Sciatic nerve (tissue), 2 donors: ENCODE results near the gene ATE1. TPM values are rescaled to one million over a fixed set of nuclear protein-coding genes. Genes with fewer than 3 reads are reported as not detected.
A peak's percentile ranks its signal among the peaks of the same experiment; 100 is the strongest.

Experiments
- ATAC-seq: fragments of 200-7000 bp; cut with Tn5 transposase; one replicate; pipeline ENCODE4 v1.9.1; 2020; ENCODE audit warnings: mild to moderate bottlenecking, moderate library complexity
- DNase-seq: peaks from one replicate; pipeline ENCODE4 v3.0.0-alpha.2; 2020; ENCODE audit warnings: low spot score
- intact Hi-C: fragments of 100-400 bp; cut with DNase I; formaldehyde crosslinking; loops from one replicate; pipeline ENCODE4 v1.14.2; 2022
- total RNA-seq: library from RNA; stranded (reverse); fragmentation: NEBNext Ultra II Directional; extraction: Animal tissue kit (Norgen Biotek cat#: 25700); gene quantifications from one replicate; pipeline ENCODE4 v1.2.1, GENCODE V29; 2021
- donor health status: DM: no; HTN: no; CAD: no.
- donor health status: DM: no; HTN: no; CAD: no.

The ATE1 gene
- total RNA-seq, 1 donor from 2014 or later = 38.5 TPM

GRCh38 chr10:121812031-121812430 lies 115.8 kb downstream of the ATE1 start:
- no peak for DNase-seq
- intact Hi-C loops = no loop called here
- no peak for ATAC-seq

DNA sequence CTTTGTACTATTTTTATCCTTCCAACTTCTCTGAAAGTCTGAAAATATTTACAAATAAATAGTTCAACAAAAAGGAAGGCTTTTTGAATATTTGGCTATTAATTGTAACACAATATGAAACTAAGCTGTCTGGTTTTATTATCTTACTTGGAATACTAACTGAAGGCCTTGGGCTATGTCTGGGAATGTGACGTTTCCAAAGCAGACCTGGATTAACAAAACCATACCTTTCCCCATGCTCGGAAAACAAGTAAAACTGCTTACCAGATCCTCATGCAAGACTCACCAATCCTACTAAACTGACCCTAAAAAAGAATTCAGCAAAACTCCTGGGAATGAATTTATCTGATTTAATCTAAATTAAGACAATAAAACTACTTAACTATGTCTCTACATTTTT lies 116.4 kb downstream of the ATE1 start:
- ATAC-seq = no peak
- DNase-seq = no peak
- intact Hi-C loops = no loop called here

GRCh38 chr10:121808835-121809234 lies 119.0 kb downstream of the ATE1 start:
- intact Hi-C loops = no loop called here
- DNase-seq (no peak), ATAC-seq (no peak)

GRCh38 chr10:121804460-121804859 lies 123.4 kb downstream of the ATE1 start:
- ATAC-seq (no peak), DNase-seq (no peak)
- intact Hi-C loops = no loop called here

- no peak for ATAC-seq
- intact Hi-C loops = no loop called here
- DNase-seq = no peak
Measured at GRCh38 chr10:121803611-121804010, 124.2 kb downstream of the ATE1 start.

DNA sequence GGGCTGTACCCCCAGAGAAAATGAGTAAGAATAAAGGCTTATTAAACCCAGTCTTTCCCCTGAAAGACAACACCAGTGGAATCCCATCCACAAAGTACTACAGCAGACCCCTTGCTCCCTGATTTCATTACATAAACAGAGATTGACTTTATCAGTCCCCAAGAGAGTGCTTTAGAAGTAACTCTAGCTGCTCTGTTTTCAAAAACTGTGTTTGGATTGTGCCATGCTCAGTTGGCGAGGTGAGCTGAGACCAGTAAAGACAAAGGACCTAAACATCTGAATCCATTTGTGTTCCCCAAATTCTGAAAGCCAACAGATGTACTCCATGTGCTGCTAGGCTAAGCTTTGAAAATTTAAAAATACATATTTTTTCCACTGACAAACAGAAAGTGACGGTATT lies 127.0 kb downstream of the ATE1 start:
- DNase-seq = no peak
- intact Hi-C loops = no loop called here

DNA sequence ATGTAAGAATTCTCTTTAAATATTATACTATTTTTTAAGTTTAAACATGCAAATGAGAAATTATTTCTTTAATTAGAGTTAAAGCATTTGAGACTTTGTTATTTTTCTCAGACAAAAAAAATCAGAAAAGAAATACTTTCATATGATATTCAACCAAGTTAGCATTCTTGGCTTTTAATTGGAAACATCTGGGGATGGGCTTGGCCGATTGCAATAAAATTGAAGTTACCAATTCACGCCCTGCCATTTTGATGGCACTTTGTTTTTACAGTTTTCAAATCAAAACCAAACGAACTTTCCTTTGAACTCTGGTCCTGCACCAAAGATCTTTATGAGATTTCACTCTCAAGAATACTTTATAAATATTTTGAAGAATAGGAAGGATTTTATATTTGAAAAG lies 127.7 kb downstream of the ATE1 start:
- intact Hi-C loops = no loop called here
- ATAC-seq (no peak), DNase-seq (no peak)

More for the DNA sequence above, 127.0 kb downstream of the ATE1 start:
- ATAC-seq = peak; percentile 51

DNA sequence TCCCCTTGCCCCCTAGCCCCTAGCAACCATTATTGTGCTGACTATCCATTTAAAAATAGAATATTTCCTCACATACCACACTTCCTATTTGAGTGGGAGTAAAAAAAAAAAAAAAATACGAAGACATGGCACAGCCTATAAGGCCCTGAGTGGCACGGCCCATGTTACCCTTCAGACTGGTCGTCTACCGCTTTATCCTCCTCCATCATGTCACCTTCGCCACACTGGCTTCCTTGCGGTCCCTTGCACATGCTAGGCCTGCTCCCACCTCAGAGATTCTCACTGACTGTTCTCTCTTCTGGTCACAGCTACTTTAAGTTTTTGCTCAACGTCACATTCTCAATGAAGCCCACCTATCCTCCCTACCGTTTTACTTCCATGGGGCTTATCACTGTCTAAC lies 130.3 kb downstream of the ATE1 start:
- no peak for ATAC-seq
- no peak for DNase-seq
- intact Hi-C loops = no loop called here

DNA sequence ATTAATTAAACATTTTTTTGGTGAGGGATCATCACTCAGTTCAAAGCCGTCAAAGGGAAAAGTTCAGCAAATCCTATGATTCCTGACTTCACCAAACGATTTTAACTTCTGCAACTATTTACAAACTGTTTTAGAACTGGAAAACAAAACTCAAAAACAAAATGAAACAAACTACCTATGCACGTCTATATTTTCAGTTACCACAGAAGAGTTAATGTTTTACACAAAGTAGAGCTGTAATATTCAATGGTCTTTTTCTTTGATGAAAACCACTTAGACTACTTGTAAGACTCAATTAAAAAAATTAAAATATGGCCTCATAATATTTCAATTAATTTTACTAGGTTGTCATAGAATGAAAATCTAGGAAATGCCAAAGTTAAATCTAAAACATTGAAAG lies 131.5 kb downstream of the ATE1 start:
- intact Hi-C loops = no loop called here
- no peak for DNase-seq
- no peak for ATAC-seq

DNA sequence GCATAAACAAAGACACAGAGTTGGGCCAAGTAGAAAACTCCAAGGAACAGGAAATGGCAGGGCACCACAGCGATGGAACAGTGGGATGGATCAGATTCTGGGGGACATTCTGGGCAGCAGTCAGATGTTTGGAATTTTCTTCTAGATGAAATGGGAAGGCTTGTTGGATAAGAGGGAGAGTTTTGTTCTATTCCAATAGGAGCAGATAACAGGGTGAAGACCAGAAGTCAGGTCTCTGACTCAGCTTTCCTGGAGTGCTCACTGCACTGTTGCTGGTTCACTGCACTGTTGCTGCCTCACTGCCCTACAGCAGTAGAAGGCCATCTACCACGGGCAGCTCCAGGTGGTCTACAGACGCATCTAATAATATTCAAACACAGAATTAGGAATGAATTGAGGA lies 135.6 kb downstream of the ATE1 start:
- ATAC-seq = no peak
- no peak for DNase-seq
- intact Hi-C loops = no loop called here

DNA sequence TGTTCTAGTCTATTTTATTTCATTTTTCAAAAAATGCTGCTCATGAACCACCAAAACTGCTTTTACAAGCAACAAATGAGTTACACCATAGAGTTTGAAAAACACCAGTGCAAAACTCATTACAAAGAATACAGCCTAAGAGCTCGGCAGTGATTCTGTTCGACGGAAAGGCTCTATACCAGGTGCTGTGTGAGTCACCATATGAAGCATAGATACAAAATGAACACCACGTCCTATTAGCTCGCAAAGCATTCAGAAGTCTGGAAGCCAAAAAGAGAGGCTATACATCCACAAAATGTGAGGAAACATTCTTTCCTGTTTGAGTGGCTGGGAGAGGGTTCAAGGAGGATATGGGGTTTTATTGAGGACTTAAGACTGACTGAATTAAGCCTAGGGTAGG lies 136.1 kb downstream of the ATE1 start:
- ATAC-seq = no peak
- intact Hi-C loops = no loop called here
- DNase-seq = no peak

GRCh38 chr10:121788717-121789116 lies 139.1 kb downstream of the ATE1 start:
- no peak for ATAC-seq

GRCh38 chr10:121788115-121788514 lies 139.7 kb downstream of the ATE1 start:
- intact Hi-C loops = no loop called here
- no peak for ATAC-seq
- no peak for DNase-seq

More at GRCh38 chr10:121788717-121789116, 139.1 kb downstream of the ATE1 start:
- DNase-seq = no peak
- intact Hi-C loops = no loop called here

DNA sequence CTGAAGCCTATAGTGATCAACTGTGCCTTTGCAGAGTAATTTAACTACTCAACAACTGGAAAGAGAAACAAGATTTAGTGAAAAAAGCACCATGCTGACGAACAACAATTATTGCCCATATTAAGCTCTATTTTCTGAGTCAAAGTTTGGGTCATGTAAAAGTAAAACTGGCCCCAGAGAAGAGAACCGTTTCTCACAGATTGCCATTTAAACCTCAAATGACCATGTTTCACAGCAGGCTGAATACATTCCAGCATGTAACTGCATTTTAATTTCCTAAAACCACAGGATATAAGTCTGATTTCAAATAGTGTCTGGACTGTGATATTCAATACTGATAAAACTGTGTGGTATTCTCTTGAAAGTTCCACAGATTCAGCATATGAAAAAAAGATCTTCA lies 140.7 kb downstream of the ATE1 start:
- no peak for DNase-seq
- intact Hi-C loops = no loop called here
- ATAC-seq = no peak

GRCh38 chr10:121783782-121784372 lies 144.0 kb downstream of the ATE1 start:
- intact Hi-C loops = no loop called here
- no peak for ATAC-seq
- no peak for DNase-seq

DNA sequence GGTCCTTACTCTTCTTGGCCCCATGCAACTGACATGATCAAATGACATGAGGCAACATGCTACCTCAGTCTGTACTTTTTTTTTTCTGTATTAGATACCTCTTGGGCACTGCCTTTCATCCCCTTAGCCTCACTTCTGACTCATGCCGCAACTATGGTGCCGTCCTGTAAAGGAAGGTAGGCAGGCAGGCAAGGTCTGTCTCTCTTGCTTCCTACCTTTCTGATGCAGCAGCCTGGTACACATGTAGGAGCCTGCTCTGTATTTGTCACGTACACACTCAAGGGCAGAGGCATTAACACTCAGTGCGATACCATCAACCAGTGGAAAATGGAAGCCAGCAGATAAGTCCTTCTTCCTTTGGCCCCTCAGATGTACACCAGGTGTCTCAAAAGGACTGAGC lies 146.7 kb downstream of the ATE1 start:
- intact Hi-C loops = no loop called here
- DNase-seq (no peak), ATAC-seq (no peak)

GRCh38 chr10:121774813-121775212 lies 153.0 kb downstream of the ATE1 start:
- ATAC-seq (no peak), DNase-seq (no peak)
- intact Hi-C loops = no loop called here

DNA sequence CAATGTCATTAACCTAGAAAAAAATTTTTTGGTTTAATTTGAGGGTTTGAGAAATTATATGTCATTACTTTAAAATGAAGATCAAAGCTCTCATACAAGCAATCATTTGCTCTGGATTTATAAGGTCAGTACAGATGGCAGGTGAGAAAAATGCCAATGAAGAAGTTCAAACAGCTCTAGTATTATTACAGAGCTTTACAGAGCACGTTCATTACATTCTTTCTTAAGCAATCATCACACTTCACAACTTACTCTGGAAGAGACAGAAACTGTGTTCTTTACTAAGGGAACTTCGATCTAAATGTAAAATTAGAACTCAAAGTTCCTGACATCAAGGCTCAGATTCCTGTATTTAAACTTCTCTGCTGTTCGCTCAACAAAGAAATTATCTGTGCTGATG lies 153.4 kb downstream of the ATE1 start:
- ATAC-seq (no peak), DNase-seq (no peak)
- intact Hi-C loops = no loop called here

DNA sequence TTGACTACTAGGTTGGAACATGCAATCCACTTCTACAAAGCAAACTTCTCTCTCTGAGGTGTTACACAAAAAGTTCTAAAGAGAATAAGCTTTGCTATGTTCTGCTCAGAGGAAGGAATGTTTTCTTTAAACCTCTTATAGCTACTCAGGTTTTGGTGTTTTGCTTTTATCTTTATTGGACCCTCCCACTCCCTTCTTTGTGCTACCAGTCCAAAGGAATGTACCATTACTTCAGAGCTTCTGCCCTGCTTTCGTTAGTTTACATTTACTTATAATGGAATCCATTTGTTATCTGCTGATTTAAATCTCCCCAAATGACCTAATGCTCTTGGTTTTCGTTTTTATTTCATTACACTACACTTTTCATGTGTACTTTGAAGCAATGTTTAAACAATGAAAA lies 154.9 kb downstream of the ATE1 start:
- intact Hi-C loops = no loop called here
- no peak for ATAC-seq
- no peak for DNase-seq

- ATAC-seq (peak; percentile 45), DNase-seq (no peak)
- intact Hi-C loops = no loop called here
Measured at GRCh38 chr10:121772406-121772805, 155.4 kb downstream of the ATE1 start.

DNA sequence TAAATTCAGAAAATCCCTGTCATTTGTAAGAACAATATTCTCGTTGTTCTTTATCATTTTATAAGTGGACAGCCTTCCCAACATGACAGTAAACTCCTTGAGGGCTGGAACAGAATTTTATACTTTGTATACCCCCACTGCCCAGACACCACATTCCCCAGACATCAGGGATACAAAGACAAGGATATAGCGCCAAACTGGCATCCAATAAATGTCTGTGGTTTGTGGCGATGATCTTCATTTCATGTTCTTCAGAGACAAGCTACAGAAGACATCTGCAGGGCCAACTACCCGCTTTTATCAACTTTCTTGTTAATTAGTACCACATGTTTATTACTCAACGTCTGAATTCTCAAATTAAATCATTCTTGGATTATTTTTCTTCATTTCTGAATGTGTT lies 155.9 kb downstream of the ATE1 start:
- intact Hi-C loops = no loop called here
- no peak for DNase-seq
- ATAC-seq = peak; percentile 56

DNA sequence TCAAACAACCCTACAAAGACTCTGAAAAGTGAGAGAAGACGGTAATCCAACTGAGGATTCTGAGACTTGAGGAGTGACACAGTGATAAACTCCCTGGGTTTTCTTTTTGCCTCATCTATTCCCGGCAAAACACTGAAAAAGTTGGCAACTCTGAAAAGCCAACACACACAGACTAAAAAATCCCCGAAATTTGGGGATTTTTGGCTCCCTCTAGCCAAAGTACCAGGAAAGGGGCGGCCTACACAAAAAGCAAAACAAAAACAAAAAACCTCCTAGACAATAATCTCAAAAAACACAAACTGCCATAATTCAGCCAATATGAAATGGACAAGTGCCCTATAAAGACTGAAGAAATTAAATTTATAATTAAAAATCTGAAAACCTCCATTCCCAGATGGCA lies 161.4 kb downstream of the ATE1 start:
- intact Hi-C loops = no loop called here
- DNase-seq = no peak

More for the DNA sequence above, 161.4 kb downstream of the ATE1 start:
- no peak for ATAC-seq
